ENCODE data around the gene PALMD.

- TF ChIP-seq CTCF (conservative IDR thresholded peaks at IDR 0.05; ENCODE audit: low read depth, low read length) (no peak), EZH2phosphoT487 (IDR thresholded peaks at IDR 0.05; ENCODE audit: borderline replicate concordance, low read length) (no peak)
Measured at GRCh38 chr1:99731384-99731783, 85.5 kb downstream of the PALMD start.

Measured in PC-3 (cell line).